Gastroesophageal sphincter (tissue), 4 donors: Measurements from ENCODE around the gene CYSRT1. TPM values are rescaled to one million over a fixed set of nuclear protein-coding genes. Genes with fewer than 3 reads are reported as not detected.
"Not testable (repeated sequence)": the region's sequence is repeated elsewhere in the genome, so short reads cannot be mapped to it uniquely, and the experiment has no call there.

Source experiments
- ATAC-seq: fragments of 150-250 bp; one replicate; pipeline ENCODE4 v1.9.1; 2016; ENCODE audit warnings: mild to moderate bottlenecking, moderate library complexity
- H3K27ac ChIP-seq, 4 donors: fragments of 200-600 bp; sonication (generic) in 3 of 4; 1 replicate in 3 of 4; 2 replicates in 1 of 4; pipeline ENCODE4 v1.5.1; 2016 to 2019
- H3K27me3 ChIP-seq: fragments of 200-600 bp; sonication (generic); one replicate; pipeline ENCODE4 v1.5.1; 2019
- H3K36me3 ChIP-seq, 2 donors: fragments of 200-600 bp; sonication (generic); one replicate each; pipeline ENCODE4 v1.5.1; 2019; ENCODE audit warnings: control low read depth in 1 of 2
- H3K4me1 ChIP-seq, 3 donors: fragments of 200-600 bp; sonication (generic); 1 replicate in 2 of 3; 2 replicates in 1 of 3; pipeline ENCODE4 v1.5.1; 2016 to 2019; ENCODE audit warnings: control low read depth in 2 of 3
- H3K4me3 ChIP-seq, 2 donors: fragments of 200-600 bp; sonication (generic); one replicate each; pipeline ENCODE4 v1.5.1; 2019; ENCODE audit warnings: mild to moderate bottlenecking in 1 of 2, moderate library complexity in 1 of 2
- H3K9me3 ChIP-seq, 3 donors: fragments of 200-600 bp; sonication (generic); one replicate each; pipeline ENCODE4 v1.5.1; 2017 to 2019; ENCODE audit warnings: control low read depth in 2 of 3
- EP300 ChIP-seq: sonication (generic); formaldehyde crosslinking; IDR thresholded peaks from one replicate; pipeline ENCODE4 v1.6.1; 2017; ENCODE audit warnings: antibody characterized with exemption, mild to moderate bottlenecking
- POLR2A ChIP-seq, 2 donors: fragments of 450-650 bp; IDR thresholded peaks; one replicate each; pipeline ENCODE4 v1.6.1; 2017; ENCODE audit warnings: antibody characterized with exemption in 2 of 2, mild to moderate bottlenecking in 2 of 2, moderate library complexity in 1 of 2
- POLR2AphosphoS5 ChIP-seq: sonication (generic); formaldehyde crosslinking; IDR thresholded peaks from one replicate; pipeline ENCODE4 v1.6.1; 2017; ENCODE audit warnings: antibody characterized with exemption
- WGBS, 2 donors: methylation state at CpG; one replicate each; pipeline ENCODE4 v1.1.5; 2018; ENCODE audit warnings: low coverage in 1 of 2; 5-methylcytosine and 5-hydroxymethylcytosine counted together
- total RNA-seq, 4 donors: library from RNA; depleted of rRNA; stranded (reverse); fragments of >200 nt; gene quantifications; one replicate each; pipeline ENCODE4 v1.1.0, GENCODE V29; 2016
- TF ChIP-seq, protein P1 (sequence below), 4 experiments: fragments of 200-600 bp in 2 of 4; fragments of 450-650 bp in 2 of 4; sonication (generic) in 1 of 4; IDR thresholded peaks; one replicate each; pipeline ENCODE4 v1.5.1; 2017 to 2019; ENCODE audit warnings: antibody characterized with exemption in 4 of 4, mild to moderate bottlenecking in 2 of 4, moderate library complexity in 2 of 4

The CYSRT1 gene
- total RNA-seq, 4 donors from 2014 or later = 1.1 to 5.8 TPM; not detected in 2

DNA sequence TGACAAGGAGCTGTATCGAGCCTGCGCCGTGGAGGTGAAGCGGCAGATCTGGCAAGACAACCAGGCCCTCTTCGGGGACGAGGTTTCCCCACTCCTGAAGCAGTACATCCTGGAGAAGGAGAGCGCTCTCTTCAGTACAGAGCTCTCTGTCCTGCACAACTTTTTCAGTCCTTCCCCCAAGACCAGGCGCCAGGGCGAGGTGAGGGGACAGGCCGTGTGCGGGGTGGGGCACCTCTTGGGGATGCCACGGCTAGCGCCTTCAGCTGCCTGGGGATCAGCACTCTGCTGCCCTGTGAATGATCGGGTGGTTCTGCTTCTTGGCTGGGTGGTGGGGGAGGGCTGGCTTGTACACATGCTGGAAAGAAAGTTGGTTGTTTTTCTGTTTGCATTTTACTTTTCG lies 31.9 kb downstream of the CYSRT1 start:
- WGBS, 2 donors = 82% methylated on average over 7 of the region's 15 CpGs; no CpG with 5 or more reads in 1 of the 2 donors
- no peak for TF ChIP-seq POLR2AphosphoS5
- TF ChIP-seq, protein P1, sequence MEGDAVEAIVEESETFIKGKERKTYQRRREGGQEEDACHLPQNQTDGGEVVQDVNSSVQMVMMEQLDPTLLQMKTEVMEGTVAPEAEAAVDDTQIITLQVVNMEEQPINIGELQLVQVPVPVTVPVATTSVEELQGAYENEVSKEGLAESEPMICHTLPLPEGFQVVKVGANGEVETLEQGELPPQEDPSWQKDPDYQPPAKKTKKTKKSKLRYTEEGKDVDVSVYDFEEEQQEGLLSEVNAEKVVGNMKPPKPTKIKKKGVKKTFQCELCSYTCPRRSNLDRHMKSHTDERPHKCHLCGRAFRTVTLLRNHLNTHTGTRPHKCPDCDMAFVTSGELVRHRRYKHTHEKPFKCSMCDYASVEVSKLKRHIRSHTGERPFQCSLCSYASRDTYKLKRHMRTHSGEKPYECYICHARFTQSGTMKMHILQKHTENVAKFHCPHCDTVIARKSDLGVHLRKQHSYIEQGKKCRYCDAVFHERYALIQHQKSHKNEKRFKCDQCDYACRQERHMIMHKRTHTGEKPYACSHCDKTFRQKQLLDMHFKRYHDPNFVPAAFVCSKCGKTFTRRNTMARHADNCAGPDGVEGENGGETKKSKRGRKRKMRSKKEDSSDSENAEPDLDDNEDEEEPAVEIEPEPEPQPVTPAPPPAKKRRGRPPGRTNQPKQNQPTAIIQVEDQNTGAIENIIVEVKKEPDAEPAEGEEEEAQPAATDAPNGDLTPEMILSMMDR (IDR thresholded peaks at IDR 0.05) = no peak
- no peak for TF ChIP-seq POLR2A (IDR thresholded peaks at IDR 0.05)
- no peak for TF ChIP-seq EP300
- H3K4me1 ChIP-seq = peaks cover 0 to 34% (median 19%) of the 10 kb centered on the region in 3 donors
- no peak for ATAC-seq
- H3K36me3 ChIP-seq = peaks cover 0 to 41% of the 10 kb centered on the region in 2 donors
- no peaks in the 10 kb centered on the region for H3K9me3 ChIP-seq
- no peaks in the 10 kb centered on the region for H3K27me3 ChIP-seq
- H3K4me3 ChIP-seq = peak overlapping the region in 1 of 2 donors; percentile 90
- H3K27ac ChIP-seq = no peak overlapping the region

DNA sequence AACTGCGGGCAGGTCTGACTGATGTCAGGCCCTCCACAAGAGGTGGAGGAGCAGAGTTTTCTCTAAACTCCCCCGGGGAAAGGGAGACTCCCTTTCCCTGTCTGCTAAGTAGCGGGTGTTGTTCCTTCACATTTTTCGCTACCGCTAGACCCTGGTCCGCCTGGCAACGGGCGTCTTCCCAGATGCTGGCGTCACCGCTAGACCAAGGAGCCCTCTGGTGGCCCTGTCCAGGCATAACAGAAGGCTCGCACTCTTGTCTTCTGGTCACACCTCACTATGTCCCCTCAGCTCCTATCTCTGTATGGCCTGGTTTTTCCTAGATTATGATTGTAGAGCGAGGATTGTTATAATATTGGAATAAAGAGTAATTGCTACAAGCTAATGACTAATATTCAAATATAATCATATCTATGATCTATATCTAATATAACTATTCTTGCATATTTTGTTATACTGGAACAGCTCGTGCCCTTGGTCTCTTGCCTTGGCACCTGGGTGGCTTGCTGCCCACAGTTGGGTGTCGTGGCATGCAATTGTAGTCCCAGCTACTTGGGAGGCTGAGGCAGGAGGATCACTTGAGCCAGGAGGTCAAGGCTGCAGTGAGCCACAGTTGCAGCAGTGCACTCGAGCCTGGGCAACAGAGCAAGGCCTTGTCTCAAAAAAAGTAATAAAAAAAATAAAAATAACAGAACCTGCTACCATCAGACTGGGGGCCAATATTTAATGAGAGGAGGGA lies 37.4 kb downstream of the CYSRT1 start:
- 46 to 53% methylated on average over 6 to 11 of the region's 15 CpGs for WGBS, 2 donors
- not testable (repeated sequence) for ATAC-seq

DNA sequence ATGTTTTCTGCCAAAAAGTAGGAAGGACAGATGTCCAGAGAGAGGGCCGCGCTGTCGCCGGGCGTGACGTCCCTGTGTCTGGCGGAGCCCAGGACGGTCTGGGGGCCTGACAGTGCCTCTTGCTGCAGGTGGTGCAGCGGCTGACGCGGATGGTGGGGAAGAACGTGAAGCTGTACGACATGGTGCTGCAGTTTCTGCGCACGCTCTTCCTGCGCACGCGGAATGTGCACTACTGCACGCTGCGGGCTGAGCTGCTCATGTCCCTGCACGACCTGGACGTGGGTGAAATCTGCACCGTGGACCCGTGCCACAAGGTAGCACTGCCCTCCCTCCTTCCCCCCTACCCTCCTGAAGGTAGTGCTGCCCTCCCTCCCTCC lies 37.9 kb downstream of the CYSRT1 start:
- Histone ChIP-seq H3K4me1 (peaks cover 0 to 14% (median 0%) of the 10 kb centered on the region in 3 donors), H3K27me3 (no peaks in the 10 kb centered on the region), H3K4me3 (no peak overlapping the region), H3K27ac (no peak overlapping the region), H3K9me3 (no peaks in the 10 kb centered on the region), H3K36me3 (peaks cover 0 to 73% of the 10 kb centered on the region in 2 donors)
- TF ChIP-seq POLR2AphosphoS5 (no peak), EP300 (no peak), POLR2A (IDR thresholded peaks at IDR 0.05) (no peak)
- TF ChIP-seq, protein P1 (IDR thresholded peaks at IDR 0.05) = no peak
- no peak for ATAC-seq
- 84 to 85% methylated on average over 9 to 14 of the region's 24 CpGs for WGBS, 2 donors

More for the DNA sequence above, 37.4 kb downstream of the CYSRT1 start:
- Histone ChIP-seq H3K4me1 (peaks cover 0 to 10% (median 0%) of the 10 kb centered on the region in 3 donors), H3K36me3 (peaks cover 0 to 72% of the 10 kb centered on the region in 2 donors)
- not testable (repeated sequence) for H3K27ac ChIP-seq, H3K27me3 ChIP-seq, H3K4me3 ChIP-seq, H3K9me3 ChIP-seq
- TF ChIP-seq, protein P1 (IDR thresholded peaks at IDR 0.05) = peak in 2 of 4 experiments; percentile 36 to 59

DNA sequence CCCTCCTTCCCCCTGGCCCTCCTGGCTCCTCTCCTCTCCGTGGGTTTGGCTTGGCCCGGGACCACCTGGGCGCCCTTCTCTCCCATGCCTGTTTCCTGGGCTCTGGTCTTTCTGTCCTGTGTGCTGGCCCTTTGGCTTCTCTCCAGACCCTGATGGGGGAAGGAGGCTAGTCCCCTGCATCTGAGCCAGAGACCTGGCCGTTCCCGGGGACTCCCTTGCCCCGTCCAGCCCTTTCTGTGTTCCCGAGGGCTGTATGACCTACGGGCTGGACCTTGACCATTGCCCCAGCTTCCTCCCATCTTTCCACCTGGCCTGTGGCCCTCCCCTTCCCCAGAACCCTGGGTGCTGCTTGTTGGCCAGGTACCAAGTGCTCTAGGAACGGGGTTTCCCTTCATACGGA lies 38.5 kb downstream of the CYSRT1 start:
- WGBS, 2 donors = 81 to 83% methylated on average over 3 to 5 of the region's 10 CpGs
- H3K4me3 ChIP-seq = no peak overlapping the region
- ATAC-seq = no peak
- TF ChIP-seq EP300 (no peak), POLR2AphosphoS5 (no peak), POLR2A (IDR thresholded peaks at IDR 0.05) (no peak)
- TF ChIP-seq, protein P1 (IDR thresholded peaks at IDR 0.05) = no peak
- peaks cover 0 to 70% of the 10 kb centered on the region in 2 donors for H3K36me3 ChIP-seq
- H3K27ac ChIP-seq = no peak overlapping the region
- peaks cover 0 to 20% (median 1%) of the 10 kb centered on the region in 3 donors for H3K4me1 ChIP-seq
- H3K27me3 ChIP-seq = no peaks in the 10 kb centered on the region
- no peaks in the 10 kb centered on the region for H3K9me3 ChIP-seq

DNA sequence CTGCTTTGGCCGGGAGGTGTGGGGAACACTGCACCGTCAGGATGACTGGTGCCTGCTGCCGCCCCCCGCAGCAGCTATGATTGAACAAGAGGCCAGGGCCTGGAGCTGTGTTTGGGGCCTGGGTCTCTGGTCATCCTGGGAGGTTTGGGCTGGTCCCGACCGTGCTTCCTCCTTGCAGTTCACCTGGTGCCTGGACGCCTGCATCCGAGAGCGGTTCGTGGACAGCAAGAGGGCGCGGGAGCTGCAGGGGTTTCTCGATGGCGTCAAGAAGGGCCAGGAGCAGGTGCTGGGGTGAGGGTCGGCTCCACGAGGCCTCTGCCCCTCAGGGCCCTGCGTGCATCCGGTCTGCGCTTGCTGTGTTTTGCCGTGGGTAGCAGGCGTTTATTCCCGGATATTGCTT lies 39.1 kb downstream of the CYSRT1 start:
- Histone ChIP-seq H3K27me3 (no peaks in the 10 kb centered on the region), H3K9me3 (no peaks in the 10 kb centered on the region), H3K36me3 (peaks cover 0 to 70% of the 10 kb centered on the region in 2 donors), H3K4me1 (peaks cover 0 to 26% (median 6%) of the 10 kb centered on the region in 3 donors), H3K4me3 (no peak overlapping the region), H3K27ac (no peak overlapping the region)
- 95% methylated on average over 8 of the region's 22 CpGs; no CpG with 5 or more reads in 1 of the 2 donors for WGBS, 2 donors
- no peak for TF ChIP-seq EP300
- TF ChIP-seq, protein P1 (IDR thresholded peaks at IDR 0.05) = no peak
- no peak for TF ChIP-seq POLR2A (IDR thresholded peaks at IDR 0.05)
- no peak for TF ChIP-seq POLR2AphosphoS5
- ATAC-seq = no peak
